ENCODE data around the gene GALNT17.
A peak's percentile ranks its signal among the peaks of the same experiment; 100 is the strongest.
"Not testable (repeated sequence)": the region's sequence is repeated elsewhere in the genome, so short reads cannot be mapped to it uniquely, and the experiment has no call there.

Gene GALNT17

DNA sequence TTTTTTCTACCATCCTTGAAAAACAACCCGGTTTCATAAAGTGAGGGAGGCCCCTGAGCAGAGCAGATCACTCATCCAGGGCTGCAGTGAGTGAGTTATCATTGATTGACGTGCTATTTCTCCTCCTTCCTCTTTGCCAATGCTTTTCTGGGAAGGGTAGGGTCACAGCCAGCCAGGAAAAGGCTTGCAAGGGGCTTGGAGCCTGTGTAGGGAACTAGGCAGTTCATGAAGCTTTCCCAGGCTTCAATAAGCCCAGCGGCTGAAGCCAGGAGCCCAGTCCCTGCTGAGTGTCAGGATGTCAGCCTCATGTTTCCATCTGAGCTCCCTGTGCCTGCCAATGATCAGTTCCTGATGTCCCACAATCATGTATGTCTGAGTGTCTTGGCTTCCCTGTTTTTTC, 584.7 kb downstream of the GALNT17 start:
- DNase-seq (ENCODE audit: low spot score in 2 of 2): no peak
- Mint-ChIP-seq H3K4me1 (no peaks in the 10 kb centered on the region), H3K27ac (no peak overlapping the region), H3K4me3 (no peak overlapping the region), H3K9me3 (peaks cover 2% of the 10 kb centered on the region), H3K36me3 (no peaks in the 10 kb centered on the region)
- ATAC-seq: no peak

DNA sequence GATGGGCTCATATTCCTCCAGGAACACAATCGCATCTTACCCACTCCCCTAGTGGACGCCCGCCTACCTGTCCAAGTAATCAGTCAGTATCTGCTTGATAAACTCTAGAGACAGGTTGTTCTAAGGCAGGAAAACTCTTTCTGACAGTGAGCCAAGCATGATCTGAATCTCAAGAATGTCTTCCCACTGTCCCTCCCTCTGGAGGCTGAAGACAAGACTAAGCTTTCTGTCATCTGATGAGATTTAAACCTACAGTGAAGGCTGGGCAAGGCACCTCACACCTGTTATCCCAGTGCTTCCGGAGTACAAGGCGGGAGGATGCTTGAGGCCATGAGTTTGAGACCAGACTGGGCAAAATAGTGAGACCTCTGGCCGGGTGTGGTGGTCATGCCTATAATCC, 586.6 kb downstream of the GALNT17 start:
- Mint-ChIP-seq H3K4me3 (no peak overlapping the region), H3K36me3 (no peaks in the 10 kb centered on the region), H3K27ac (no peak overlapping the region), H3K4me1 (no peaks in the 10 kb centered on the region), H3K9me3 (no peaks in the 10 kb centered on the region)
- no peak for DNase-seq (ENCODE audit: low spot score in 2 of 2)
- ATAC-seq: no peak

DNA sequence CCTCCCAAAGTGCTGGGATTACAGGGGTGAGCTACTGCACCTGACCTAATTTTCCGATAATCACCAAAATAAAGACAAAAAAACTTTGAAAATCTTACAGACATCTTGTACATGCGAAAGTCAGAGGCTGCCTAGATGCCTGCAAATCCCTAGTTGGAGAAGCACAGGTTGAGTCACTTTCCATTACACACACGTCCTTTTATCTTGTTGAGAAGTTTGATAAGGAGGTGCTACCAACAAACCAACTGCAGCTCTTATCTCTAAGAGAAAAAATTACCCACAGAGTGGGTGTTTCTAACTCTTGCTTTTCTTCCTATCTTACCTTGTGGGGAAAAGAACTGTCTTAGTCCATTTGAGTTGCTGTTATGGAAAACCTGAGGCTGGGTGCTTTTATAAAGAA, 589.8 kb downstream of the GALNT17 start:
- Mint-ChIP-seq H3K4me3 (no peak overlapping the region), H3K36me3 (no peaks in the 10 kb centered on the region), H3K27ac (no peak overlapping the region), H3K4me1 (no peaks in the 10 kb centered on the region), H3K9me3 (peaks cover 3% of the 10 kb centered on the region)
- DNase-seq (ENCODE audit: low spot score in 2 of 2) (no peak), ATAC-seq (no peak)

DNA sequence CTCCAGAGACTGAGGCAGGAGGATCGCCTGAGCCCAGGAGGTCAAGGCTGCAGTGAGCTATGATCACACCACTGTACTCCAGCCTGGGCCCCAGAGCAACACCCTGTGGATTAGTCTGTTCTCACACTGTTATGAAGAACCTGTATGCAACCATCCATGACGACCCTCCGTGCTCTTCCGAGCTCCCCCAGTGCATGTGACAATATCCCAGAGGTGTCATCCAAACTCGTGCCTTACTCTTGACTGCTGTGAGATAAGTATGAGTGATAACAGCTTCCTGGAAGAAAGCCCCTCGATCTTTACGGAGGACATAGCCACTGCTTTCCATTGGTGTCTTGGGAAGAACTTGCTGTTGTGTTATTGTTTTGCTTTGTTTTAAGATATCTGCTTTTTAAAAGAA, 591.9 kb downstream of the GALNT17 start:
- no peak overlapping the region for H3K27ac Mint-ChIP-seq
- H3K36me3 Mint-ChIP-seq: no peaks in the 10 kb centered on the region
- peaks cover 3% of the 10 kb centered on the region for H3K9me3 Mint-ChIP-seq
- no peak for DNase-seq (ENCODE audit: low spot score in 2 of 2)
- no peak for ATAC-seq
- H3K4me1 Mint-ChIP-seq: no peaks in the 10 kb centered on the region
- no peak overlapping the region for H3K4me3 Mint-ChIP-seq

DNA sequence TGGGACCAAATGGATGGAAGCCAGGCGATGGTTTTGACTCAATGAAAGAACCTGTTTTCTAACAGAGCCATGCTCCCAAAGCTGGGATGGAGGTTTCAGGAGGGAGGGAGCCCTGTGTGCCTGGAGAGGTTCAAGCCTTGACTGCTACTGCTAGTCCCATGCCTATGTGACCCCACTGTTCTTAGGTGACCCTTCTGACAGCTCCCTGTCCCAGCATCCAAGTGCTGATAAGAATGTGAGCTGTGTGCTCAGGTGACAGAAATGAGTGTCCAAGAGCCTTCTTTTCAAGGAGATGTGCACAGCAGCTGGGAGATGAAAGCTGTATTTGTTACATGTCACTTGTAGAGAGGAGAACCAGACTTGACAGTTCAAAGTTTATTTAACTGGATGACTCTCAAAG, 595.4 kb downstream of the GALNT17 start:
- Mint-ChIP-seq H3K9me3 (peaks cover 3% of the 10 kb centered on the region), H3K4me3 (no peak overlapping the region), H3K27ac (no peak overlapping the region), H3K36me3 (no peaks in the 10 kb centered on the region), H3K4me1 (peaks cover under 1% of the 10 kb centered on the region)
- DNase-seq (ENCODE audit: low spot score in 2 of 2) (no peak), ATAC-seq (no peak)

DNA sequence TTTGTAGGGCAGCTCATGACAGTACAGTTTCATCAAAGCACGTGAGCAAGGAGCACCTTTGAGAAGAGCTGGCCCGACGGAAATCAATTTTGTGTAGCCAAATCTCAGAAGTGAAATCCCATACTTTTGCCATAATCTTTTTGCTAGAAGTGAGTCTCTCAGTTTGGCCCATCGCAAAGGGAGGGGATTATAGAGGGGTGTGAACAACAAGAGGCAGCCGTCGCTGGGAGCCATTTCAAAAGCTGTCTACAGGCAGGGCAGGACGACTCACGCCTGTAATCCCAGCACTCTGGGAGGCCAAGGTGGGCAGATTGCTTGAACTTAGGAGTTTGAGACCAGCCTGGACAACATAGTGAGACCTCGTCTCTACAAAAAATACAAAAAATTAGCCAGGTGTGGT, 599.8 kb downstream of the GALNT17 start:
- Mint-ChIP-seq H3K36me3 (no peaks in the 10 kb centered on the region), H3K27ac (no peak overlapping the region), H3K4me3 (no peak overlapping the region), H3K4me1 (peaks cover 12% of the 10 kb centered on the region), H3K9me3 (peaks cover under 1% of the 10 kb centered on the region)
- DNase-seq (ENCODE audit: low spot score in 2 of 2): no peak
- ATAC-seq: no peak

DNA sequence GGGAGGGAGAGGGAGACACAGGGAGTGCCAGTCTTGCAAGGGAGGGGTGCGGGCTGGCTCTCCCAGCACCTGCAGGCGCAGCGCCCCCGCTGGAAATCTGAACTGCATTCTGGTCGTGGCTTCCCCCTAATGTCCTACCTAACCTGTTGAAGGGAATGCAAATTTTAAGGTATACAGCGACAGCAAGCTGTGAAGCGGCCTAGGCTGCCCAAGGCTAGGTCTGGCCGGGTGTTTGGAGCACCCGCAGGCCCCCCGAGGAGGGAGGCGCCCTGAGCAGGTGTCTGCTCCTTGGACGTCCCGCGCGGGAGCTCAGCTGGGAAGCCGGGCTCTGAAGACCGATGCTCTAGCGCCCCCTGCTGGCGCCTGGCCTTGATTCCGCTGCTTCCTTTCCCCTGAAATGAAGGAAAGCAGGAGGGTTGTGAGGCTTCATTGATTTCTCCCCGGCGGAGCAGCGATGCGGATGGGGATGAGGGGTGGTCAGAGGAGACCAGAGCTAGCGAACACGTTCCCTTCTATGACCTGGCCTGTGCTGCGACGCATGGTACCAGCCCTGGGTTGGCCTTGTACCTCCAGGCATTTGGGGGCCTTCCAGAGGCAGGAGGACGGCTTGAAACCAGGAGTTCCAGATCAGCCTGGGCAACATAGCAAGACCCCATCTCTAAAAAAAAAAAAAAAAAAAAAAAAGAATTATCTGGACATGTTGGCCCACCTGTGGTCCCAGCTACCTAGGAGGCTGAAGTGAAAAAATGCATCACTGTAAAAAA, 601.3 kb downstream of the GALNT17 start:
- Mint-ChIP-seq H3K9me3 (no peaks in the 10 kb centered on the region), H3K4me1 (peaks cover 12% of the 10 kb centered on the region), H3K36me3 (no peaks in the 10 kb centered on the region), H3K4me3 (no peak overlapping the region), H3K27ac (no peak overlapping the region)
- ATAC-seq (peak; percentile 34), DNase-seq (ENCODE audit: low spot score in 2 of 2) (peak; percentile 60 to 72)

DNA sequence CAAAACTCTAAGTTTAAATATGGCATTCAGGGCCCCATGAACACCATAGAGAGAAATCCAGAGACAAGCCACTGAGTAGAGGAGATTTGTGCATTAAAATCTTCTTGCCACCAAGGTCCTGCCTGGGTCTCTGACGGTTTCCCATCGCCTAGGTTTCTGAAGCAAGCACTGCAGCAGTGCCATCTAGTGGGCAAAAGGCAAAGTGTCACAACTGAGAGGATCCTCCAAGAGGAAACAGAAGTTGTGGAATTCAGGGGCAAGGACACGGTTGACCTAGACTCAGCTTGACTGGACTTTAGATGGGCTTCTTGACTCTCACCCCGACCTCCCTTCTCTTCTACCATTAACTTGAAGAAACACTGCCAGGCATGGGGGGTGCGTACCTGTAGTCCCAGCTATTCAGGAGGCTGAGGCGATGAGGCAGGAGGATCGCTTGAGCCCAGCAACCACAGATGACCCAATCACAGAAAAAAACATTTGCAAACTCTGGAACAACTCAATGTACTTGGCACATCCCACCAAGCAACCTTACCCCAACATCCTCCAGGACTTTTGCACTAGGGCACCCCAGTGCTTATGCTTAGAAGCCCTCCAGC, 604.1 kb downstream of the GALNT17 start:
- peak; percentile 11 to 59 for DNase-seq (ENCODE audit: low spot score in 2 of 2)

DNA sequence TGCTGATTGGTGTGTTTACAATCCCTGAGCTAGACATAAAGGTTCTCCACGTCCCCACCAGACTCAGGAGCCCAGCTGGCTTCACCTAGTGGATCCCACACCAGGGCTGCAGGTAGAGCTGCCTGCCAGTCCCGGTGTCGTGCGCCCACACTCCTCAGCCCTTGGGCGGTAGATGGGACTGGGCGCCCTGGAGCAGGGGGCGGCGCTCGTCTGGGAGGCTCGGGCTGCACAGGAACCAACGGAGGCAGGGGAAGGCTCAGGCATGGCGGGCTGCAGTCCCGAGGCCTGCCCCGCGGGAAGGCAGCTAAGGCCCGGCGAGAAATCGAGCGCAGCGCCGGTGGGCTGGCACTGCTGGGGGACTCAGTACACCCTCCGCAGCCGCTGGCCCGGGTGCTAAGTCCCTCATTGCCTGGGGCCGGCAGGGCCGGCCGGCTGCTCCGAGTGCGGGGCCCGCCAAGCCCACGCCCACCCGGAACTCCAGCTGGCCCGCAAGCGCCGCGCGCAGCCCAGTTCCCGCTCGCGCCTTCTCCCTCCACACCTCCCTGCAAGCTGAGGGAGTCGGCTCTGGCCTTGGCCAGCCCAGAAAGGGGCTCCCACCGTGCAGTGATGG, 606.1 kb downstream of the GALNT17 start:
- H3K4me1 Mint-ChIP-seq; H3K27ac Mint-ChIP-seq; H3K4me3 Mint-ChIP-seq; ATAC-seq; H3K9me3 Mint-ChIP-seq; H3K36me3 Mint-ChIP-seq; DNase-seq (ENCODE audit: low spot score in 2 of 2): not testable (repeated sequence)

More for the DNA sequence above, 604.1 kb downstream of the GALNT17 start:
- Mint-ChIP-seq H3K36me3 (no peaks in the 10 kb centered on the region), H3K4me1 (peaks cover 12% of the 10 kb centered on the region), H3K27ac (no peak overlapping the region), H3K9me3 (no peaks in the 10 kb centered on the region), H3K4me3 (no peak overlapping the region)
- ATAC-seq: peak; percentile 24

DNA sequence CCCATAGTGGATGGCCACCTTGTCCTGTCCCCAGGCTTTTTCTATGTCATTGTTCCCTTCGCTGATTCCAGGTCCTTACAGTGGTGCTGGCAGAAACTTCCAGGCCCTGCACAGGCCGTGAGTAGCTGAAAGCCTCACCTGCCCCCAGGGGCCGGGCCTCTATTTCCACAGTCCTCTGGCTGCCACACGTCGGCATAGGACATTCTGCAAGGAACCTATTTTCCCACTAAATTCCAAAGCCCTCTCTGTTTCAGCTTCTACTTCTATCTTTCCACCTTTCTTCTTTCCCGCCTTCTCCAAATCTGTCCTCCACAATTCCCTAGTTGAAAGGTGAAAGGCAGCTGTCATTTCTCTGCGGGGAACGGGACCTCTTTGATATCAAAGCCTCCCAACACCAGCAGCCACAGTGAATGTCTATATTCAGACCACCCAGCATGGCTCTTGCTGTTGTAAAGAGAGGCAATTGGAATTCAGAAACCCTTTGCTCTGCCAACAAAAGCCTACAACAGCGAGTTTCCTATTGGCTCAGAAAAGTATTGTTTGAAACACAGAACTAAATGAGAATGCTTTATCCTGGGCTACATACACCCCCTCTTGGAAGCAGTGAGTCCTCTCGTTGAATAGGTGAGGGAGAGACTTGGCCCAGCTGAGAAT, 607.7 kb downstream of the GALNT17 start:
- ATAC-seq: no peak
- Mint-ChIP-seq H3K9me3 (no peaks in the 10 kb centered on the region), H3K27ac (no peak overlapping the region), H3K36me3 (no peaks in the 10 kb centered on the region), H3K4me1 (no peaks in the 10 kb centered on the region), H3K4me3 (no peak overlapping the region)
- no peak for DNase-seq (ENCODE audit: low spot score in 2 of 2)

DNA sequence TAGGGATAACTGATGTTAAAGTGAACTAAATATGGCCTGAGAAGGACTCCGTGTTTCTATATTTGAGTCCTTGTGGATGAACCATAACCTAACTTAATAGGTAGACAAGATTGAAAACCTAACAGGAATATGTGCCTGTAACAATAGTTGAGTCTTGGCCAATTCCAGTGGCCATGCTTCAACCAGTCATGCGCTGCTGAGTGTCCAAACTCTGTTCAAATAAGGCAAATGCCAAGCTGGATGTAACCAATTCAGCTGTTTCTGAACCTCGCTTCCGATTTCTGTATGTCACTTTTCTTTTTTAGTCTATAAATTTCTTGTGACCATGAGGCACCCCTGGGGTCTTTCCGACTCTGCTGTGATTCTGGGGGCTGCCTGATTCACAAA, 608.2 kb downstream of the GALNT17 start:
- no peak overlapping the region for H3K27ac Mint-ChIP-seq

DNA sequence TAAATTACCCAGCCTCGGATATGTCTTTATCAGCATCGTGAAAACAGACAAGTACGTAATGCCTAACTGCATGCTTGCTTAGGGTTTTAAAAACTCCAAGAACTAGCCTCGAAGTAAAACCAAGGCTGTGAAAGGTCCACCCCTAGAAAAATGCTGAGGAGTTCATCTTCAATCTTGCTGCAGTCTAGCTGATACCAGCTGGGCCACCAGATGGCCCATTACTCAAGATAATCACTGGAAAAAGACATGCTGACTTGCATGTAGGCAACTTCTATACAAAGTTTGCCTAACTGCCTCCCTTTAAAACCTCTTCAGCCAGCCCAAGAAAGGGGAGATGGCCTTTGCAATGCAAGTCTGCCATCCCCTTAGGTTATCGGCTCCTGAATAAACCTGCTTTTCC, 614.1 kb downstream of the GALNT17 start:
- H3K9me3 Mint-ChIP-seq: no peaks in the 10 kb centered on the region
- ATAC-seq: no peak

More for the DNA sequence above, 608.2 kb downstream of the GALNT17 start:
- Mint-ChIP-seq H3K36me3 (no peaks in the 10 kb centered on the region), H3K9me3 (no peaks in the 10 kb centered on the region), H3K4me3 (no peak overlapping the region), H3K4me1 (no peaks in the 10 kb centered on the region)
- DNase-seq (ENCODE audit: low spot score in 2 of 2): no peak
- ATAC-seq: no peak

DNA sequence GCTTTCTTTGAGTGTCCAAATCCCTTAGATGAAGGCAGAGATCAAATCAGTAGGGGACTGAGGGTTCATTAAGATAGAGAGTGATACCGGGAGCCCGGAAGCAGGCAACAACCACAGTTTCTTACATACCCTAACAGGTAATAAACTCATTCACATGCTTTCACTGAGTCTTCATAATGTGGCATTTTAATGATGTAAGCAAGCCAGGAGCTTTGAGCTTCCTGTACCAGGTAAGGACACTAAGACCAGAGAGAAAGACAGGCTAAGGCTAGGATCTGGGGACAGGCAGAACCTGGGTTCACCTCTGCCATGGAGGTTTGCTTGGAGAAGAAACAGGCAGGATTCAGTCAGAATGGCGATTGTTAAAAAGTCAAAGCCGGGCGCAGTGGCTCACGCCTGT, 618.3 kb downstream of the GALNT17 start:
- no peak for ATAC-seq

More for the DNA sequence above, 614.1 kb downstream of the GALNT17 start:
- Mint-ChIP-seq H3K4me3 (no peak overlapping the region), H3K36me3 (no peaks in the 10 kb centered on the region), H3K4me1 (no peaks in the 10 kb centered on the region), H3K27ac (no peak overlapping the region)
- no peak for DNase-seq (ENCODE audit: low spot score in 2 of 2)

DNA sequence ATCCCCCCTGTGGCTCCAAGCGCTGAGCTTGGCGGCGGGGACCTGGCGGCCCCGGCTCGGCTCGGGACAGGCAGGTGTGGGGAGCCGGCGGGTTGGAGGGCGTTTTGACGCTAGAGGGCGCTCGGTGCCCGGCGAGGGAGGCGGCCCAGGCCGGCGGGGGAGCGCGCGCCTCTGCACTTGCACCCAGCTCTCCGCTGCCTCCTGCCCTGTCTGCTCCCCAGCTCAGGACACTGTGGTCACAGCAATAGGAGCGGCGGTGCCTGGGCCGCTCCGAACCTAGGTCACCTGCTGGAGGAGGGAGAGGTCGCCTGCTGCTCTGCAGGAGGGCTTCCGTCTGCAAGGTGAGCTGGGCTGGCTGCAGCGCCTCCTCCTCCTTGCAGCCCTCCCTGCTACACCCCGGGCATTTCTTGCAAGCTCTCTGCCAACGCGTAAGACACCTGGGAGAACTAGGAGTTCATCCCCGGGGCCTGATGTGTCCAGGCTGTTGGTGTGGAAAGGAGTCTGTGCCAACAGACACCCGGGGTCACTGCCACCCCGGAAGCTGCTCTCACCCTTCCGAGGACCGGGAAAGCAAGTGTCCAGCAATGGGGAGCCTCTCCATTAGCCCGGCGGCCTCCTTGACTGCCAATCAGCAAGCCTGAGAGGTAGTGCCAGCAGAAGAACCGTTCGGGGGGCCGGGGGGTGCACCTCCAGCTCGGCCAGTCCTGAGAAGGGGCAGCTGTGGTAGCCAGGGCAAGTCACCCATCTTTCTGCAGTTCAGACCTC, 620.4 kb downstream of the GALNT17 start:
- Mint-ChIP-seq H3K27ac (no peak overlapping the region), H3K4me3 (no peak overlapping the region), H3K4me1 (no peaks in the 10 kb centered on the region), H3K36me3 (no peaks in the 10 kb centered on the region), H3K9me3 (peaks cover 9% of the 10 kb centered on the region)
- ATAC-seq (peak; percentile 48), DNase-seq (ENCODE audit: low spot score in 2 of 2) (peak; percentile 27 to 52)

More for the DNA sequence above, 618.3 kb downstream of the GALNT17 start:
- DNase-seq (ENCODE audit: low spot score in 2 of 2): no peak
- peaks cover 3% of the 10 kb centered on the region for H3K9me3 Mint-ChIP-seq
- no peak overlapping the region for H3K27ac Mint-ChIP-seq
- H3K36me3 Mint-ChIP-seq: no peaks in the 10 kb centered on the region
- H3K4me1 Mint-ChIP-seq: no peaks in the 10 kb centered on the region
- no peak overlapping the region for H3K4me3 Mint-ChIP-seq

DNA sequence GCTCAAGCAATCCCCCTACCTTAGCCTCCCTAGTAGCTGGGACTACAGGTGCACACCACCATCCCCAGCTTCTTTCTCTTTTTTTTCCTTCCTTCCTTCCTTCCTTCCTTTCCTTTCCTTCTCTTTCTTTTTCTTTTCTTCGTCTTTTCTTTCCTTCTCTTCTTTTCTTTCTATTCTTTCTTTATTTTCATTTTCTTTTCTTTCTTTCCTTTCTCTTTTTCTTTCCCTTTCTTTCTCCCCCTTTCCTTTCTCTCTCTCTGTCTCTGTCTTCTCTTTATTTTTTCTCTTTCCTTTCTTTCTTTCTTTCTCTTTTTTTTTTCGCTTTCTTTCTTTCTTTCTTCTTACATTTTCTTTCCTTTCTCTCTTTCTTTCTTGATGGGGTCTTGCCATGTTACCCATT, 621.3 kb downstream of the GALNT17 start:
- no peaks in the 10 kb centered on the region for H3K4me1 Mint-ChIP-seq
- peaks cover 9% of the 10 kb centered on the region for H3K9me3 Mint-ChIP-seq
- H3K36me3 Mint-ChIP-seq: no peaks in the 10 kb centered on the region
- no peak overlapping the region for H3K27ac Mint-ChIP-seq
- no peak overlapping the region for H3K4me3 Mint-ChIP-seq
- ATAC-seq: no peak
- no peak for DNase-seq (ENCODE audit: low spot score in 2 of 2)

Data from stimulated activated effector memory CD8-positive, alpha-beta T cell treated with anti-CD3 and anti-CD28 coated beads, Interleukin-12 subunit alpha, Interleukin-12 subunit beta, amount 100 ng/mL, for 72 hours (primary cell).